Kidney glomerular epithelial cell (primary cell): Measurements from ENCODE around the gene KMT2B.
"Not testable (repeated sequence)": the region's sequence is repeated elsewhere in the genome, so short reads cannot be mapped to it uniquely, and the experiment has no call there.

Source experiments
- DNase-seq: peaks from one replicate; lab custom pipeline; 2025; lab: John Stamatoyannopoulos, UW

Gene KMT2B

GRCh38 chr19:35756377-35757230, 38.8 kb downstream of the KMT2B start, which contains the start of gene HSPB6:
TSS of gene HSPB6 (minus strand) at chr19:35757029. CDS start at chr19:35757008, 21 bp downstream.
- DNase-seq, result no peak

GRCh38 chr19:35757231-35757748, 39.5 kb downstream of the KMT2B start:
- peak; percentile 74 for DNase-seq

DNA sequence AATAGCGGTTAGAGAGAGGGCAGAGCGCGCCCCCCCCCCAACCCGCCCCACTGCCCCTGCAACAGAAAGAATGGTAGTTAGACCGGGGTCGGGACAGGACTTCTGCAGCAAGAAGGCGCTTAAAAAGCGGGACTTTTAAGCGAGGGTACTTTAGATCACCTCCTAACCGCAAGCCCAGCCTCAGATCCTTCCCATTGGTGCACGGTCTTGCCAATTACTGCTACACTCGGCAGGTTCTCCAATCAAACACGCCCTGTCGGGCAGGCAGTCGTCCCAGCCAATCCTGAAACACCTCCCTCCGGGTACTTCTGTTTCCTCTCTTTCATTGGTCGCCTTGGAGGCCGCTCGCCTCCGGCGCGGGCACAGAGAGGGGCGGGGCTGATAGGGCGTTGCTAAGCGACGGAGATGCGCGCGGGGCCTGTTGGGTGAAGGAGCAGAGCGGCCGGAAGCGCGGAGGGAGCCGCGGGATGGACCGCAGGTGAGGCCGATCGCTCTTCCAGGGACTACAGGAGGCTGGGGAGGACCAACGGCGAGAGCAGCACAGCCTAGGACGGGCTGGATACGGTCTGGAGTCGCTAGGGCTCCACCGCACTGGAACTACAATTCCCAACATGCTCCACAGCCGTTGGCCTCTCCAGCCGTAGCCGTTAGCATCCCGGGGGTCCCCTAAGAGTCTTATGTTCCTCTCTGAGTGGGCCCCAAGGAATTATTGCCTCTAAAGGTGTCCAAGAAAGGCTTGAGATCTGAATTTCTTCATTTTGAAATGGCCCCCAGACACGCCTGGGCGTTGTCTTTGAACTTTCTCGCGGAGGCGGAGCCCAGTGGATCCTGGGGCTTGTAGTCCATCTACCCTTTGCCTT, 40.2 kb downstream of the KMT2B start, which contains the start of gene PROSER3:
Gene PROSER3, plus strand, starts transcription at position 428 of the 860 bp plus-strand sequence. Its CDS starts 40 bp downstream, at position 468.
- peak; percentile 98 for DNase-seq

GRCh38 chr19:35759697-35760096, 41.9 kb downstream of the KMT2B start:
- no peak for DNase-seq

- no peak for DNase-seq
Observed at GRCh38 chr19:35760711-35761349, 43.0 kb downstream of the KMT2B start.

GRCh38 chr19:35764432-35765315, 46.9 kb downstream of the KMT2B start:
- no peak for DNase-seq

DNA sequence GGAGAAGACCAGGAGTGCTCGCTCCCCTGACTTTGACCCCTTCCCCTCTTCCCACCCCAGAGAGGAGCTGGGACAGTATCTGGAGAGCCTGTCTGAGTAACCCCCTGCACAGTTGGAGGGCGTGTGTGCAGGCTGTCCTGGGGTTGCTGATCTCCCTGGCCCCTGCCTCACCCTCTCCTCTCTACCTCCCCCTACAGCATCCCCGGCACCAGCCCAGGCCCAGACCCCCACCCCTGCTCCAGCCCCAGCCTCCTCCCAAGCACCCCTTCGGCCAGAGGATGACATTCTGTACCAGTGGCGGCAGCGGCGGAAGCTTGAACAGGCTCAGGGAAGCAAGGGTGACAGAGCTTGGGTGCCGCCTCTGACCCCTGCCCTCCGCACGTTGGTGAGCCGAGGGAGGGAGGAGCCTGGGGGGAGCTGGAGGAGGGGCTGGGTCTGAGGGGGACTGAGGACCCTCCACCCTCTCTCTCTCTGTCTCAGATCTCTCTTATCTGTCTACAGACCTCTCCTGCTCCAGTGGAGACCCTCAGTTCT, 48.8 kb downstream of the KMT2B start:
- no peak for DNase-seq

DNA sequence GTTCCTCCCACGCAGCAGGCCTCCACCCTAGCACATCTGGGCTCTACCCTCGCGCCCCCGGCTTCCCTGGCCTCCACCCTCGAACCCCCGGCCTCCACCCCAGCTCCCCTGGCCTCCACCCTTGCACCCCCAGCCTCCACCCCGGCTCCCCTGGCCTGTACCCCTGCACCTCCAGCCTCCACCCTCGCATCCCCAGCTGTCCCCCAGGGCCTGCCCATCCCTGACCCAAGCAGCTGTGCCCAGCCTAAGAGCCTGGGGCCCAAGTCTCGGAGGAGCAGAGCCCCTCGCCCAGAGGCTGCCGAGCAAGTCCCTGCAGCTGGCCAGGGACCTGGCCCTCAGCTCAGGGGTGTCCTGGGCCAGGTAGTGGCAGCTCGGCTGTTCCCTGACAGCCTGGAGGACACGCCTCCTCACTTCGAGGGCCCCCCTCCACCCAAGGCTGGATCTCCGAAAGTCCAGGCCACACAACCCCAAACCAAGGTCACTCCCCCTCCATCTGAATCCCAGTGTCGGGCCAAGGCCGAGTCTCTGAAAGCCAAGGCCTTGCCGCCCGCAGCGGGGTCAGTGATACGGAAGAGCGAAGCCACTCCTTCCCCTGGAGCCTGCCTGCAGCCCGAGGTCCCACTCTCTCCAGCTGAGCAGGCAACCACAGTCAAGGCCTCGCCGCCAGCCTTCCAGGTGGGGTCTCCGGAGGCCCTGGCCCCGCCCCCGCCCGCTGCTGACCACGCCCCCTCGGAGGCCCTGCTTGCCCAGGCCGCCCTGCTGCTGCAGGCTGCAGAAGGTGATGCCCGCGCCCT, 49.7 kb downstream of the KMT2B start:
- DNase-seq, result peak; percentile 35

DNA sequence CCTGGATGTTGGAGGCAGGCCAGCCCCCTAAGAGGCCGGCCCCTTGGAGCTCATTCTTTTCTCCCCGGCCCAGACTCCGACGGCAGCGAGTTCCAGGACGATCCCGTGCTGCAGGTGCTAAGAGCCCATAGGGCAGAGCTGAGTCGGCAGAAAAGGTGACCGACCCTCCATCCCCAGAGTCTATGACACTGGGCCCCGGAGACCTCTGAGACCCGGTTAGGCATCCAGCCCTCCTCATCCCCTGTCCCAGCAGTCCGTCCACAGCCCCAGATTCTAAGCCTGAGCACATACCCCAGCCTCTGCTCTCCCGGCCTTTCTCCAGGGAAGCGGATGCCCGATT, 50.2 kb downstream of the KMT2B start:
- no peak for DNase-seq

DNA sequence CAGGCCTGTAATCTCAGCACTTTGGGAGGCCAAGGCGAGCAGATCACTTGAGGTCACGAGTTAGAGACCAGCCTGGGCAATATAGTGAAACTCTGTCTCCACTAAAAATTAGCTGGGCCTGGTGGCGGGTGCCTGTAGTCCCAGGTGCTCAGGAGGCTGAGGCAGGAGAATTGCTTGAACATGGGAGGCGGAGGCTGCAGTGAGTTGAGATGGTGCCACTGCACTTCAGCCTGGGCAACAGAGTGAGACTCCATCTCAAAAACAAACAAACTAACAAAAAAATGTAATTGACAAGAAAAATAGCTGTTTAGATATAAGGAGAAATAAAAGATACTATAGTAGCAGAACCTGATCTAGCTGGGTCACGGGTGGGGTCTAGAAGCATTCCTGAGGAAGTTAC, 54.6 kb downstream of the KMT2B start:
- DNase-seq, result not testable (repeated sequence)

DNA sequence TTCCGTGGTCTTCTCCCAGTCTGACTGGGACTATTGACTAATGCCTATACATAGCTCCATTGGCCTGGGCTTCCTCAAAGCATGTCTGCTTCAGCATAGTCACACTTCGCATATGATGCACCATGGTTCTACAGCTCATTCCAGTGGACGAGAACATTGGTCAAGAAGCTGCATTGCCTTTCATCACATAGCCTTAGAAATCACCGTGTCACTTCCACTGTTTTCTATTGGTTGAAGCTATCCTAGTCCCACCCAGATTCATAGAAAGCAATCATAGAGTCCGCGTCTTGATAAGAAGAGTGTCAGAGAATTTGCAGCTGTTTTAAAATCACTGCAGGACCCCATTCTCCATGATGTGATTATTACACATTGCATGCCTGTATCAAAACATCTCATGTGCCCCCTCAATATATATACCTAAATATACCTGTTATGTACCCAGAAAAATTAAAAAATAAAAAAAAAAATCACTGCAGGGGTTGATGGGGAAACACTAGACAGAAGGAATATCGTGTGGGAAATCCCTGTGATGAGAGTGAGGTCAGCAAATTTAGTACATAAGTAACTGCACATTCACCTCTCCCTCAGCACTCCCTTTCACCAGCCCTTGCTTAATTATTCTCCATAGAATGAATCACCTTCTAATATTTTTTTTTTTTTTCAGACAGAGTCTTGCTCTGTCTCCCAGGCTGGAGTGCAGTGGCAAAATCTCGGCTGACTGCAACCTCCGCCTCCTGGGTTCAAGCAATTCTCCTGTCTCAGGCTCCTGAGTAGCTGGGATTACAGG, 55.4 kb downstream of the KMT2B start:
- DNase-seq, result peak; percentile 91

- DNase-seq, result no peak
Observed at GRCh38 chr19:35774274-35775045, 56.7 kb downstream of the KMT2B start.

- no peak for DNase-seq
Observed at GRCh38 chr19:35775046-35775297, 57.2 kb downstream of the KMT2B start.

- DNase-seq, result peak; percentile 96
Observed at GRCh38 chr19:35775298-35776101, 57.7 kb downstream of the KMT2B start, which contains the start of gene ARHGAP33. TSS of gene ARHGAP33 (plus strand) at chr19:35775564. CDS start at chr19:35775659, 95 bp downstream.

DNA sequence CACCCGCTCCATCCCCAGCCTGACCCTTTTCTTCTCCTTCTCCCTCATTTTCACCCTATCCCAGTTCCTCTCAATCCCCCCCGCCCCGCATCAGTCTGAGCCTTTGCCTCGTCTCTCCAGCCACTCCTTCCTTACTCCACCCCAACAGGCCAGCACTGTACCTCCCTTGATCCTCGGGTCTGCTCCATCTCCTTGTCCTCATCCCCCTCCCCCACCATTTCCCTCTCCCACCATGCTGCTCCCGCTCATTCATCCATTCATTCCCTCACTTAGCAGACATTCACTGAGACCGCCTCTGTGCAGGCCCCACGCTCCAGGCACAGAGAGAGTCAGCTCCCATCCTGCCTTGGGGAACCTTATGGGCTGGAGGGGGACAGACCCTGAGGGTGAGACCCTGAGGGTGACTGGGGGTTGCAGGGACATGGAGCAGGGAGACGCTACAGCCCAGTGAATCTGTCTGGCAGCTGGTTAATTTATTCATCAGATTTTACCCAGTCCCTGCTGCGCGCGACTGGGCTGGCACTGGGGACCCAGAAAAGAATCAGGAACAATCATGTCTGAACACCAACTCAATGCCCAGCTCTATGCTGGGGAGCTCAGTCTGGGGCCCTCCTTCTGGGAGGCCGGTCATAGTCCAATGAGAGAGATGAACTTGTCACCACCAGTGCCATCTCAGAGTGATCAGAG, 58.4 kb downstream of the KMT2B start:
- no peak for DNase-seq

GRCh38 chr19:35777086-35777841, 59.5 kb downstream of the KMT2B start:
- no peak for DNase-seq
